LNCAP (cell line): ENCODE results near the gene ADARB2.

Experiments used
- TF ChIP-seq, protein P1 (sequence below): fragments of 450-650 bp; IDR thresholded peaks from 2 replicates; pipeline ENCODE4 v1.5.1; 2017; ENCODE audit warnings: mild to moderate bottlenecking

Gene ADARB2

DNA sequence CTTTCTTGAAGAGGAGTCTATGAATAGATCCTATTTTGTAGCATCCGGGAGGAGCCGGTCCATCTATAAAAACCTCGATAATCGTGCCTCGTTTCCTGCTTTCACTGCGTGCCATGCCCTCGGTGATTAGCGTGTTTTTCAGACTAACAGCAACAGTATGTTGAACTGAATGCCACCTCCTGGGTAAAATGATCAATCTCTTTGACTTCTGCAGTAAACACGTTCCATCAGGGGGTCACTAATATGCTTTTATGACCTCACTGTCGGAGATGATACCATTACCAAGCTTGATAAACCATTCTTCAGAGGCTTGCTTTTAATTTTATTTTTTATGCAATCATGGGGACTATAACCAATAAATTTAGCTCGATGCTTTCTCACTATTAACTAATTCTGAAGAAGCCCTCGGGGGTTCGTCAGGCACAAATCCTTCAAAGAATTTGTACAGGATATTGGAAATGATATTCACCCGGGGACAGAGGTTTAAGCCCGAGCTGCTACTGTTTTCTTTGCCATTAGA lies 228.3 kb downstream of the ADARB2 start:
- TF ChIP-seq, protein P1, sequence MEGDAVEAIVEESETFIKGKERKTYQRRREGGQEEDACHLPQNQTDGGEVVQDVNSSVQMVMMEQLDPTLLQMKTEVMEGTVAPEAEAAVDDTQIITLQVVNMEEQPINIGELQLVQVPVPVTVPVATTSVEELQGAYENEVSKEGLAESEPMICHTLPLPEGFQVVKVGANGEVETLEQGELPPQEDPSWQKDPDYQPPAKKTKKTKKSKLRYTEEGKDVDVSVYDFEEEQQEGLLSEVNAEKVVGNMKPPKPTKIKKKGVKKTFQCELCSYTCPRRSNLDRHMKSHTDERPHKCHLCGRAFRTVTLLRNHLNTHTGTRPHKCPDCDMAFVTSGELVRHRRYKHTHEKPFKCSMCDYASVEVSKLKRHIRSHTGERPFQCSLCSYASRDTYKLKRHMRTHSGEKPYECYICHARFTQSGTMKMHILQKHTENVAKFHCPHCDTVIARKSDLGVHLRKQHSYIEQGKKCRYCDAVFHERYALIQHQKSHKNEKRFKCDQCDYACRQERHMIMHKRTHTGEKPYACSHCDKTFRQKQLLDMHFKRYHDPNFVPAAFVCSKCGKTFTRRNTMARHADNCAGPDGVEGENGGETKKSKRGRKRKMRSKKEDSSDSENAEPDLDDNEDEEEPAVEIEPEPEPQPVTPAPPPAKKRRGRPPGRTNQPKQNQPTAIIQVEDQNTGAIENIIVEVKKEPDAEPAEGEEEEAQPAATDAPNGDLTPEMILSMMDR = no peak

DNA sequence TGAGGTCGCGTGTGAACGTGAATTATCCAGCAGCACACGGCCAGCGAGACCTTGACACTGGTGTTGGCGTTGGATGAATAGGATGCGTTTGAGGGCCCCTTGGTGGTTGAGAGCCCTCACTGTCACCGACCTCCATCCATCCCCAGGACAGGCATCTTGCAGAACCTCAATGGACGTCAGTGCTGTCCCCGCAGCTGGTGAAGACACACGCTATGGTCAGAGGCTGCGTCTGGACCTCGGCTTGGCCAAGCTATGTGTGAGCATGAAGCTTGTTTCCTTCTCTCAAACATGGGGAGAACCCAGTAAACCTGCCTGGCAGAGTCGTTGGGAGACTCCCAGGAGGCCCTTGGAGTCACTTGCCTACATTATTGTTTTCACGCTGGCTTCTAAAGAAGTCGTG lies 229.2 kb downstream of the ADARB2 start:
- TF ChIP-seq, protein P1 = no peak

DNA sequence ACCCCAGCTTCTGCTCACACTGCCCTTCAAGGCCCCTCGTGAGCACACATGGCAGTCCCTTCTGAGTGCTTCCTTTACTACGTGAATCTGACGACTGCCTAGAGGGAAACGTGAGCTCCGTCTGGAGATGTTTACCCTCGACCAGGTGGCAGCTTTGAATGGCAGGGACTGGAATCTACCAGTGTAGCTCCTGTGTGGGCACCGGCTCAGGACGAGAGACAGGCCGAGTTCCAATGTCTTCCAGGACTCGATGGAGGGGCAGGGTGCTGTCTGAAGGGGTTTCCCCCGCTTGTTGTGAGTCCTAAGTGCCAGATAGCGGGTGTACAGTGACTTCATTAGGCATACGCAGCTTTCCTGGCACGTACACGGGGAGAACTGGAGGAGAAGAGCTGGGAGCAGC lies 229.9 kb downstream of the ADARB2 start:
- TF ChIP-seq, protein P1 = no peak

DNA sequence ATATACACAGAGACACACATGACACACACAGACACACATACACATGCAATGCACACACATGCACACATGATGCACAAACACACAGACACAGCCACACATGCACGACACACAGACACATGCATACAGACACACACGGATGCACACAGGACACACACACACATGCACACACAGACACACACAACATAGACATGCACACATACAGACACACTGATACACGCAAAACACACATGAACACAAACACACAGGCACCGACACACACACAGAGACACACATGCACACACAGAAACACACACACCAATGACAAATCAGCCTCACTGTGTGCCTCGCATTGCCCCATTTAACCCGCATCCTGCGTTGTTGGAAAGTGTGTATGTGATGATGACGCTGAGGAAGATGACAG lies 232.4 kb downstream of the ADARB2 start:
- TF ChIP-seq, protein P1 = no peak

DNA sequence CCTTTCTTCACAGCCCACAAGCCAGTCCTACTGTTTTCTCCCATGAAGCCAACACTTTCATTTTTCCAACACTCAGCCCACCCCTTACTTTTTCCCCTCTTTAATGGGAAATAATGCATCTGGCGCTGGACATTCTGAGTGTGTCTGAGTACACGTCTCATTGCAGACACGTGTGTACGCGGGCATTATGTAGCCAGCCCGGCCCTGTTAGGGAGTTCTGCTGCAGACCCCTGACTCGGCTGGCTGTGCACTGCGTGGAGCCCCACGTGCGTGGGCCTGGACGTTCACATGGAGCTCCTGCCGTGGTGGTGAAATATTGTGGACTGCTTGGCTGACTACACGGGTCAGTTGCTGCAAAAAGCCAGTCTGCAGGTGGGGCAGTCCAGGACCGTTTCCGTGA lies 233.0 kb downstream of the ADARB2 start:
- TF ChIP-seq, protein P1 = no peak

DNA sequence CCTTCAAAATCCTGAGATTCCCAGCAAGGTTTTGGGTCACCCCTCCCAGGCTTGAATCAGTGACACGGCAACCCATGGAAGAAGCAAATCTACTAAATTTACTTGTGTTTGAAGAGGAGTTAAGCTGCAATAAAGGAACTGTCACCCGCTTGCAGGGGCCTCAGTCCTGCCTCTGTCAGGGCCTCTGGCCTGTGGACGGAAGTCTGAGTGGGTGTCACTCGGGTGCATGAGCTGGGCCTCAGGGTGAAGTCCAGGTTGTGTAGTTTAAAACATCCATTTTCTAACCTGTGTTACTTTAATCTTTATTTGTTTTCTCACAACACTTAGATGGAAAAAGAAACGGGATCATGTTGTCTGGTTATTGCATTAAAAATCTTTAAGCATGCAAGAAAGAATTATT lies 234.9 kb downstream of the ADARB2 start:
- TF ChIP-seq, protein P1 = no peak

DNA sequence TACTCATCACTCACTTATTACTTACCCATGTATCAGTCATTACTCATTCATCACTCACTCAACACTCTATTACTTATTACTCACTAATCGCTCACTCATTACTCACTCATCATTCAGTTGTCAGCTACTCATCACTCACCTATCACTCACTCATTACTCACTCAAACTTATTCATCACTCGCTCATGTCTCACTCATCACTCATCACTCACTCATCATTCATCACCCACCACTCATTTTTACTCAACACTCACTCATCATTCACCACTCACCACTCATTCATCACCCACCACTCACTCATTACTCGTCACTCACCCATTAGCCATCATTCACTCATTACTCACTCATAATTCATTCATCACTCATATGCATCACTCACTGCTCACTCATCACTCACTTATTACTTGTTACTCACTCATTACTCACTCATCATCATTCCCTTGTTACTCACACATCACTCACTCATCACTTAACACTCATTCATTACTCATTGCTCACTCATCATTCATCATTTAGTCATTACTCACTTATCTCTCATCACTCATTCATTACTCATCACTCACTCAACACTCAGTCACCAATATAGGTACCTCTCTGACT lies 237.9 kb downstream of the ADARB2 start:
- TF ChIP-seq, protein P1 = no peak
